HL-60 (cell line): ENCODE data around the gene CDC73.

Experiments used
- DNase-seq, 2 experiments: peaks; one replicate each; pipeline ENCODE4 v3.0.0-alpha.2; 2010 to 2020; ENCODE audit warnings: low read depth in 1 of 2, low spot score in 1 of 2
- H3K27ac ChIP-seq: fragments of 250-450 bp; sonication (Bioruptor Pico); replicated peaks from 2 replicates; pipeline ENCODE4 v1.5.1; 2020; ENCODE audit warnings: mild to moderate bottlenecking, moderate library complexity
- H3K27me3 ChIP-seq: fragments of 250-450 bp; sonication (Bioruptor Pico); 2 replicates; pipeline ENCODE4 v1.5.1; 2021; ENCODE audit warnings: mild to moderate bottlenecking, moderate library complexity; ENCODE audit not compliant: insufficient read depth, poor library complexity, severe bottlenecking
- H3K4me3 ChIP-seq: replicated peaks from 2 replicates; pipeline ENCODE4 v1.5.1; 2011; ENCODE audit warnings: mild to moderate bottlenecking, control low read depth, low read length; ENCODE audit not compliant: insufficient read depth
- GABPA ChIP-seq: IDR thresholded peaks from 2 replicates; pipeline ENCODE4 v1.6.1; 2012; ENCODE audit warnings: low read depth
- POLR2AphosphoS5 ChIP-seq: IDR thresholded peaks from 2 replicates; pipeline ENCODE4 v1.6.1; 2012; ENCODE audit warnings: low read depth
- SPI1 ChIP-seq: IDR thresholded peaks from 2 replicates; pipeline ENCODE4 v1.6.1; 2012; ENCODE audit warnings: low read depth, mild to moderate bottlenecking, borderline replicate concordance
- TF ChIP-seq, protein P1 (sequence below): IDR thresholded peaks from one replicate; pipeline ENCODE4 v1.5.1; 2011; ENCODE audit warnings: low read length, control low read depth, inconsistent platforms; ENCODE audit not compliant: insufficient read depth
- TF ChIP-seq, protein P2 (sequence below): IDR thresholded peaks from 2 replicates; pipeline ENCODE4 v1.6.1; 2012; ENCODE audit warnings: low read depth; ENCODE audit not compliant: insufficient replicate concordance

CDC73 gene

DNA sequence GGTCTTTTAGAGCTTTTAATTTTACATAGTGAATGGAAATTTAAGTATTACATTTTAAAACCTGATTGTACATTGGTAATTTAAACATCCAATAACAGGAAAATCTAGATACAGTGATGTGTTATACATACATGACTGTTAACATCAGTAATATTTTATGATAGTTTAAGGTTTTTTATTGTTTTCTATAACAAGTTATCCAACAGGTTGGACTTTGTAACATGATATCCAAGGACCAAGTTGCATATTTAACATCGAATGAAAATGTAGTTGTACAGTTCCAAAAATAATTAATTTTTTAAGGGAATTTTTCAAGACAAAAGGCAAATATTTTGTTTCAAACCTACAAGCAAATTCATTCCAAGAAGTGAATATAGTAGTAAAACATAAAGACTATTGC, 31.0 kb upstream of the CDC73 start:
- no peak overlapping the region for H3K27ac ChIP-seq
- DNase-seq: no peak
- no peak for TF ChIP-seq GABPA
- TF ChIP-seq POLR2AphosphoS5: no peak
- TF ChIP-seq, protein P1, sequence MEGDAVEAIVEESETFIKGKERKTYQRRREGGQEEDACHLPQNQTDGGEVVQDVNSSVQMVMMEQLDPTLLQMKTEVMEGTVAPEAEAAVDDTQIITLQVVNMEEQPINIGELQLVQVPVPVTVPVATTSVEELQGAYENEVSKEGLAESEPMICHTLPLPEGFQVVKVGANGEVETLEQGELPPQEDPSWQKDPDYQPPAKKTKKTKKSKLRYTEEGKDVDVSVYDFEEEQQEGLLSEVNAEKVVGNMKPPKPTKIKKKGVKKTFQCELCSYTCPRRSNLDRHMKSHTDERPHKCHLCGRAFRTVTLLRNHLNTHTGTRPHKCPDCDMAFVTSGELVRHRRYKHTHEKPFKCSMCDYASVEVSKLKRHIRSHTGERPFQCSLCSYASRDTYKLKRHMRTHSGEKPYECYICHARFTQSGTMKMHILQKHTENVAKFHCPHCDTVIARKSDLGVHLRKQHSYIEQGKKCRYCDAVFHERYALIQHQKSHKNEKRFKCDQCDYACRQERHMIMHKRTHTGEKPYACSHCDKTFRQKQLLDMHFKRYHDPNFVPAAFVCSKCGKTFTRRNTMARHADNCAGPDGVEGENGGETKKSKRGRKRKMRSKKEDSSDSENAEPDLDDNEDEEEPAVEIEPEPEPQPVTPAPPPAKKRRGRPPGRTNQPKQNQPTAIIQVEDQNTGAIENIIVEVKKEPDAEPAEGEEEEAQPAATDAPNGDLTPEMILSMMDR: no peak
- no peak for TF ChIP-seq SPI1
- TF ChIP-seq, protein P2, sequence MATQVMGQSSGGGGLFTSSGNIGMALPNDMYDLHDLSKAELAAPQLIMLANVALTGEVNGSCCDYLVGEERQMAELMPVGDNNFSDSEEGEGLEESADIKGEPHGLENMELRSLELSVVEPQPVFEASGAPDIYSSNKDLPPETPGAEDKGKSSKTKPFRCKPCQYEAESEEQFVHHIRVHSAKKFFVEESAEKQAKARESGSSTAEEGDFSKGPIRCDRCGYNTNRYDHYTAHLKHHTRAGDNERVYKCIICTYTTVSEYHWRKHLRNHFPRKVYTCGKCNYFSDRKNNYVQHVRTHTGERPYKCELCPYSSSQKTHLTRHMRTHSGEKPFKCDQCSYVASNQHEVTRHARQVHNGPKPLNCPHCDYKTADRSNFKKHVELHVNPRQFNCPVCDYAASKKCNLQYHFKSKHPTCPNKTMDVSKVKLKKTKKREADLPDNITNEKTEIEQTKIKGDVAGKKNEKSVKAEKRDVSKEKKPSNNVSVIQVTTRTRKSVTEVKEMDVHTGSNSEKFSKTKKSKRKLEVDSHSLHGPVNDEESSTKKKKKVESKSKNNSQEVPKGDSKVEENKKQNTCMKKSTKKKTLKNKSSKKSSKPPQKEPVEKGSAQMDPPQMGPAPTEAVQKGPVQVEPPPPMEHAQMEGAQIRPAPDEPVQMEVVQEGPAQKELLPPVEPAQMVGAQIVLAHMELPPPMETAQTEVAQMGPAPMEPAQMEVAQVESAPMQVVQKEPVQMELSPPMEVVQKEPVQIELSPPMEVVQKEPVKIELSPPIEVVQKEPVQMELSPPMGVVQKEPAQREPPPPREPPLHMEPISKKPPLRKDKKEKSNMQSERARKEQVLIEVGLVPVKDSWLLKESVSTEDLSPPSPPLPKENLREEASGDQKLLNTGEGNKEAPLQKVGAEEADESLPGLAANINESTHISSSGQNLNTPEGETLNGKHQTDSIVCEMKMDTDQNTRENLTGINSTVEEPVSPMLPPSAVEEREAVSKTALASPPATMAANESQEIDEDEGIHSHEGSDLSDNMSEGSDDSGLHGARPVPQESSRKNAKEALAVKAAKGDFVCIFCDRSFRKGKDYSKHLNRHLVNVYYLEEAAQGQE: no peak
- H3K4me3 ChIP-seq: no peak overlapping the region
- H3K27me3 ChIP-seq: no peaks in the 10 kb centered on the region

DNA sequence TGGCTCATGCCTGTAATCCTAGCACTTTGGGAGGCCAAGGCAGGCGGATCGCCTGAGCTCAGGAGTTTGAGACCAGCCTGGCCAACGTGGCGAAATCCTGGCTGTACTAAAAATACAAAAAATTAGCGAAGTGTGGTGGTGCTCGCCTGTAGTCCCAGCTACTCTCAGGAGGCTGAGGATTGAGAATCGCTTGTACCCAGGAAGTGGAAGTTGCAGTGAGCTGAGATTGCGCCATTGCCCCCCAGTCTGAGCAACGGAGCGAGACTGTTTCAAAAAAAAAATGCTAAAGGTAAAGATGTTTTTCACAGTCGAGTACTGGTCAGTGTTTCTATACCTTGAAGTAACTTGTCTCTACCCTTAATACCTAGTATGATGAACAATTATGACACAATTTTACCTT, 27.7 kb upstream of the CDC73 start:
- H3K4me3 ChIP-seq: no peak overlapping the region
- no peak overlapping the region for H3K27ac ChIP-seq
- no peaks in the 10 kb centered on the region for H3K27me3 ChIP-seq
- TF ChIP-seq SPI1 (no peak), GABPA (no peak), POLR2AphosphoS5 (no peak)
- TF ChIP-seq, protein P2: no peak
- TF ChIP-seq, protein P1: no peak
- DNase-seq: peak in 1 of 2 experiments; percentile 12

DNA sequence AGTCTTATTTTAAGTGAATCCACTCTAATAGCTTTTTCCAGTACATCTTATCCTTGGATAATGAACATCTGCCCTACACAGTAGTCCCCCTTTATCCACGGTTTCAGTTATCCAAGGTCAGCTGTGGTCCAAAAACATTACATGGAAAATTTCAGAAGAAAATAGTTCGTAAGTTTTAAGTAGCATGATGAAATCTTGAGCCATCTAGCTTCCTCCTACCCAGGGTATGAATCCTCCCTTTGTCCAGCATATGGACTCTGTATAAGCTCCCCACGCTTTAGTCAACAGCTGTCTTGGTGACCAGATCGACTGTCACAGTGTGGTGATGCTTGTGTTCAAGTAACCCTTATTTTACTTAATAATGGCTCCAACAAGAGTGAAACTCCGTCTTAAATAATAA, 19.2 kb upstream of the CDC73 start:
- H3K27ac ChIP-seq: no peak overlapping the region
- no peak for DNase-seq
- no peak for TF ChIP-seq GABPA
- TF ChIP-seq, protein P2: no peak
- no peak for TF ChIP-seq SPI1
- no peak for TF ChIP-seq POLR2AphosphoS5
- TF ChIP-seq, protein P1: no peak
- H3K4me3 ChIP-seq: no peak overlapping the region
- H3K27me3 ChIP-seq: no peaks in the 10 kb centered on the region
